Astrocyte (in vitro differentiated cells and primary cell): ENCODE measurements around the gene SMIM7.

Experiments
- EZH2 ChIP-seq: IDR thresholded peaks from 2 replicates; pipeline ENCODE4 v1.6.1; 2012; ENCODE audit warnings: mild to moderate bottlenecking, low read length, inconsistent platforms; ENCODE audit not compliant: insufficient read depth
- TF ChIP-seq, protein P1 (sequence below): IDR thresholded peaks from 2 replicates; pipeline ENCODE4 v1.5.1; 2011; ENCODE audit warnings: low read depth, mild to moderate bottlenecking, inconsistent platforms, low read length, moderate library complexity; ENCODE audit not compliant: insufficient read depth

DNA sequence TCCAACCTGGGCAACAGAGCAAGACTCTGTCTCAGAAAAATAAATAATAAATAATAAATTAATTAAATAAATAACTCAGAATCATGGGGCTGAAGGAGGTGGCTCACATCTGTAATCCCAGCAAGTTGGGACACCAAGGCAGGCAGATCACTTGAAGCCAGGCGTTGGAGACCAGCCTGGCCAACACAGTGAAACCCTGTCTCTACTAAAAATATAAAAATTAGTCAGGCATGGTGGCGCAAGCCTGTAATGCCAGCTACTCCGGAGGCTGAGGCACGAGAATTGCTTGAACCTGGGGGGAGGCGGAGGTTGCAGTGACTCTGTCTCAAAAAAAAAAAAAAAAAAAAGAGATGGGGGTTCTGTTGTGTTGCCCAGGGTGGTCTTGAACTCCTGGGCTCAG is 8.2 kb upstream of the SMIM7 start:
- TF ChIP-seq, protein P1, sequence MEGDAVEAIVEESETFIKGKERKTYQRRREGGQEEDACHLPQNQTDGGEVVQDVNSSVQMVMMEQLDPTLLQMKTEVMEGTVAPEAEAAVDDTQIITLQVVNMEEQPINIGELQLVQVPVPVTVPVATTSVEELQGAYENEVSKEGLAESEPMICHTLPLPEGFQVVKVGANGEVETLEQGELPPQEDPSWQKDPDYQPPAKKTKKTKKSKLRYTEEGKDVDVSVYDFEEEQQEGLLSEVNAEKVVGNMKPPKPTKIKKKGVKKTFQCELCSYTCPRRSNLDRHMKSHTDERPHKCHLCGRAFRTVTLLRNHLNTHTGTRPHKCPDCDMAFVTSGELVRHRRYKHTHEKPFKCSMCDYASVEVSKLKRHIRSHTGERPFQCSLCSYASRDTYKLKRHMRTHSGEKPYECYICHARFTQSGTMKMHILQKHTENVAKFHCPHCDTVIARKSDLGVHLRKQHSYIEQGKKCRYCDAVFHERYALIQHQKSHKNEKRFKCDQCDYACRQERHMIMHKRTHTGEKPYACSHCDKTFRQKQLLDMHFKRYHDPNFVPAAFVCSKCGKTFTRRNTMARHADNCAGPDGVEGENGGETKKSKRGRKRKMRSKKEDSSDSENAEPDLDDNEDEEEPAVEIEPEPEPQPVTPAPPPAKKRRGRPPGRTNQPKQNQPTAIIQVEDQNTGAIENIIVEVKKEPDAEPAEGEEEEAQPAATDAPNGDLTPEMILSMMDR = no peak
- TF ChIP-seq EZH2 = no peak
